K562 (cell line): ENCODE data around the gene ASCC1. TPM values are rescaled to one million over a fixed set of nuclear protein-coding genes. Genes with fewer than 3 reads are reported as not detected.
A peak's percentile ranks its signal among the peaks of the same experiment; 100 is the strongest.

Experiments
- ATAC-seq: fragments of 200-7000 bp; cut with Tn5 transposase; 3 replicates; pipeline ENCODE4 v1.9.1; 2020; ENCODE audit warnings: moderate library complexity
- BruUV-seq: library from RNA; stranded (reverse); fragments of 400-500 nt; replicated peaks from 2 replicates; lab custom pipeline; 2021; lab: Mats Ljungman, UMichigan
- CTCF ChIA-PET: fragments of 300-600 bp; formaldehyde crosslinking; extraction: SDS; loops from one replicate; lab custom pipeline; 2021; ENCODE audit warnings: low intra/inter-chr PET ratio; lab: Yijun Ruan, JAX
- POLR2A ChIA-PET: fragments of 300-600, 350-650 bp; sonication (Branson Sonifier 250); formaldehyde crosslinking; extraction: SDS; loops from one replicate; lab custom pipeline; 2021; ENCODE audit warnings: antibody characterized with exemption, inconsistent platforms; lab: Yijun Ruan, JAX
- DNase-seq, 4 experiments: peaks; one replicate each; pipeline versions ENCODE4 v3.0.0 to v3.0.0-alpha.2; 2011 to 2018; ENCODE audit warnings: low spot score in 3 of 4, mixed read lengths in 3 of 4; ENCODE audit errors: extremely low read depth in 1 of 4
- FAIRE-seq: peaks from 2 replicates; lab custom pipeline; 2011; peaks lifted over from hg19 to GRCh38; lab: Jason Lieb, UNC
- H2AFZ ChIP-seq: 2 replicates; pipeline ENCODE4 v1.6.0; 2011; ENCODE audit warnings: low read depth, low read length, control low read depth, inconsistent platforms
- H3K27ac ChIP-seq: fragments of 200-600 bp; 3 replicates; pipeline ENCODE4 v1.8.0; 2011; ENCODE audit warnings: low read depth, mild to moderate bottlenecking, control low read depth, inconsistent platforms, low read length, moderate library complexity, mixed read lengths; ENCODE audit errors: extremely low read depth
- H3K27me3 ChIP-seq, 2 experiments: fragments of 300-600 bp in 1 of 2; 2 replicates in 1 of 2; 3 replicates in 1 of 2; pipeline versions ENCODE4 v1.6.0 to v1.8.0; 2011; ENCODE audit warnings: inconsistent platforms in 2 of 2, low read length in 2 of 2, mild to moderate bottlenecking in 1 of 2, mixed read lengths in 1 of 2, moderate library complexity in 1 of 2; ENCODE audit not compliant: control insufficient read depth in 2 of 2, insufficient read depth in 2 of 2
- H3K36me3 ChIP-seq: fragments of 300-600 bp; 3 replicates; pipeline ENCODE4 v1.8.0; 2011; ENCODE audit warnings: mild to moderate bottlenecking, low read length, inconsistent platforms; ENCODE audit not compliant: control insufficient read depth, insufficient read depth
- H3K4me1 ChIP-seq, 2 experiments: fragments of 200-600 bp in 1 of 2; replicated peaks in 1 of 2; 2 replicates in 1 of 2; 3 replicates in 1 of 2; pipeline versions ENCODE4 v1.5.1 to v1.8.0; 2011; ENCODE audit warnings: inconsistent platforms in 2 of 2, low read length in 2 of 2, mild to moderate bottlenecking in 1 of 2, mixed read lengths in 1 of 2, moderate library complexity in 1 of 2; ENCODE audit not compliant: control insufficient read depth in 2 of 2, insufficient read depth in 2 of 2
- H3K4me2 ChIP-seq: 2 replicates; pipeline ENCODE4 v1.6.1; 2011; ENCODE audit warnings: low read length, control low read depth, inconsistent platforms, mixed read lengths; ENCODE audit not compliant: insufficient read depth
- H3K4me3 ChIP-seq: fragments of 200-600 bp; sonication (generic), shearing (Covaris generic); 2 replicates; pipeline ENCODE4 v1.5.1; 2016; ENCODE audit warnings: control low read depth, inconsistent platforms
- H3K79me2 ChIP-seq: fragments of 200-600 bp; 3 replicates; pipeline ENCODE4 v1.8.0; 2011; ENCODE audit warnings: low read length, inconsistent platforms; ENCODE audit not compliant: control insufficient read depth, insufficient read depth
- H3K9ac ChIP-seq, 2 experiments: 2 replicates each; pipeline versions ENCODE4 v1.6.0 to v1.6.1; 2011; ENCODE audit warnings: low read depth in 2 of 2, low read length in 2 of 2, control low read depth in 1 of 2, inconsistent platforms in 1 of 2, mild to moderate bottlenecking in 1 of 2, mixed read lengths in 1 of 2; ENCODE audit not compliant: insufficient read depth in 1 of 2
- H3K9me1 ChIP-seq: one replicate; pipeline ENCODE4 v1.6.0; 2011; ENCODE audit warnings: inconsistent platforms, mild to moderate bottlenecking, low read length, moderate library complexity; ENCODE audit not compliant: control insufficient read depth, insufficient read depth
- H3K9me3 ChIP-seq: replicated peaks from 2 replicates; pipeline ENCODE4 v1.5.1; 2011; ENCODE audit warnings: low read depth, low read length, inconsistent platforms; ENCODE audit not compliant: control insufficient read depth, insufficient read depth
- H4K20me1 ChIP-seq: replicated peaks from 2 replicates; pipeline ENCODE4 v1.6.1; 2011; ENCODE audit warnings: low read length, inconsistent platforms, mixed read lengths; ENCODE audit not compliant: control insufficient read depth, insufficient read depth
- ARID1B ChIP-seq: fragments of 450-650 bp; IDR thresholded peaks from 2 replicates; pipeline ENCODE4 v1.6.1; 2016; ENCODE audit warnings: antibody characterized with exemption, mild to moderate bottlenecking, inconsistent platforms
- BCOR ChIP-seq: fragments of 450-650 bp; IDR thresholded peaks from 2 replicates; pipeline ENCODE4 v1.6.1; 2016
- EGR1 ChIP-seq: fragments of 450-650 bp; conservative IDR thresholded peaks from 2 replicates; pipeline ENCODE4 v1.6.1; 2017; ENCODE audit warnings: mild to moderate bottlenecking
- EHMT2 ChIP-seq: fragments of 450-650 bp; IDR thresholded peaks from 2 replicates; pipeline ENCODE4 v1.6.1; 2018; ENCODE audit warnings: antibody characterized with exemption
- EWSR1 ChIP-seq: fragments of 450-650 bp; IDR thresholded peaks from 2 replicates; pipeline ENCODE4 v1.6.1; 2018; ENCODE audit warnings: borderline replicate concordance, mild to moderate bottlenecking, low read depth, moderate library complexity; ENCODE audit not compliant: partially characterized antibody
- MAFG ChIP-seq: fragments of 450-650 bp; conservative IDR thresholded peaks from 2 replicates; pipeline ENCODE4 v1.6.1; 2016; ENCODE audit warnings: missing genetic modification characterization, missing compliant biosample characterization
- MCM7 ChIP-seq, 2 experiments: fragments of 450-650 bp; IDR thresholded peaks; 2 replicates each; pipeline ENCODE4 v1.6.1; 2016 to 2018
- MEIS2 ChIP-seq: fragments of 450-650 bp; IDR thresholded peaks from 2 replicates; pipeline ENCODE4 v1.6.1; 2014; ENCODE audit warnings: mild to moderate bottlenecking; ENCODE audit not compliant: partially characterized antibody
- PATZ1 ChIP-seq: fragments of 250-450 bp; sonication (Bioruptor Pico); IDR thresholded peaks from 2 replicates; pipeline ENCODE4 v1.5.0; 2020; ENCODE audit warnings: mild to moderate bottlenecking, borderline replicate concordance
- ZNF398 ChIP-seq: fragments of 250-450 bp; sonication (Bioruptor Pico); IDR thresholded peaks from 2 replicates; pipeline ENCODE4 v1.8.0; 2021; ENCODE audit warnings: moderate library complexity, mild to moderate bottlenecking, inconsistent platforms
- ZNF445 ChIP-seq: fragments of 250-450 bp; sonication (Bioruptor Pico); IDR thresholded peaks from 2 replicates; pipeline ENCODE4 v1.4.0; 2020; ENCODE audit warnings: low read depth, mild to moderate bottlenecking, moderate library complexity
- ZNF707 ChIP-seq: fragments of 250-450 bp; sonication (Bioruptor Pico); conservative IDR thresholded peaks from 2 replicates; pipeline ENCODE4 v1.8.0; 2022; ENCODE audit warnings: inconsistent platforms, mild to moderate bottlenecking, moderate library complexity
- WGBS: fragments of 100-300 bp; shearing (Covaris generic); methylation state at CpG from one replicate; pipeline ENCODE4 v1.1.6; 2016; ENCODE audit warnings: low coverage, mixed read lengths; ENCODE audit not compliant: insufficient coverage; ENCODE audit errors: missing lambda C conversion rate; 5-methylcytosine and 5-hydroxymethylcytosine counted together
- in situ Hi-C: fragments of 300-500 bp; cut with MboI; formaldehyde crosslinking; loops from 4 replicates; pipeline ENCODE4 v1.15.0; 2018; ENCODE audit warnings: inconsistent platforms, mixed read lengths
- intact Hi-C: fragments of 100-400 bp; cut with micrococcal nuclease; formaldehyde crosslinking; loops from 2 replicates; pipeline ENCODE4 v1.14.2; 2022
- polyA plus RNA-seq, 8 experiments: library from polyadenylated mRNA; depleted of rRNA in 4 of 8; stranded (reverse) in 5 of 8; unstranded in 3 of 8; fragments of >200 nt; fragmentation: Nextera tagmentation in 2 of 8; fragmentation: Illumina TruSeq in 1 of 8; extraction: Ambion mirVana in 2 of 8; extraction: Trizol in 1 of 8; gene quantifications; 2 replicates each; pipeline versions ENCODE4 v1.2.1 to v1.2.3, GENCODE V29; 2011 to 2014; ENCODE audit warnings: inconsistent platforms in 1 of 8, missing spikeins in 1 of 8
- total RNA-seq, 7 experiments: library from RNA; depleted of rRNA in 6 of 7; stranded (reverse); fragments of >200 nt in 6 of 7; fragmentation: Illumina TruSeq in 2 of 7; extraction: Trizol in 2 of 7; gene quantifications; 2 replicates each; pipeline versions ENCODE4 v1.2.1 to v1.2.3, GENCODE V29; 2011 to 2021; ENCODE audit warnings: low replicate concordance in 1 of 7
- TF ChIP-seq, protein P1 (sequence below): sonication (generic); formaldehyde crosslinking; IDR thresholded peaks from 2 replicates; pipeline ENCODE4 v1.8.1; 2023; ENCODE audit warnings: mild to moderate bottlenecking, missing genetic modification reagents
- TF ChIP-seq, protein P2 (sequence below): sonication (generic); formaldehyde crosslinking; IDR thresholded peaks from 2 replicates; pipeline ENCODE4 v1.8.1; 2023; ENCODE audit warnings: mild to moderate bottlenecking, missing genetic modification reagents

Gene ASCC1
- total and polyA plus RNA-seq, 9 of the 15 experiments (the other 6 are each of a cell fraction or from before 2014, with no cell fraction given) = 31.7 to 73.3 (median 52.8) TPM

DNA sequence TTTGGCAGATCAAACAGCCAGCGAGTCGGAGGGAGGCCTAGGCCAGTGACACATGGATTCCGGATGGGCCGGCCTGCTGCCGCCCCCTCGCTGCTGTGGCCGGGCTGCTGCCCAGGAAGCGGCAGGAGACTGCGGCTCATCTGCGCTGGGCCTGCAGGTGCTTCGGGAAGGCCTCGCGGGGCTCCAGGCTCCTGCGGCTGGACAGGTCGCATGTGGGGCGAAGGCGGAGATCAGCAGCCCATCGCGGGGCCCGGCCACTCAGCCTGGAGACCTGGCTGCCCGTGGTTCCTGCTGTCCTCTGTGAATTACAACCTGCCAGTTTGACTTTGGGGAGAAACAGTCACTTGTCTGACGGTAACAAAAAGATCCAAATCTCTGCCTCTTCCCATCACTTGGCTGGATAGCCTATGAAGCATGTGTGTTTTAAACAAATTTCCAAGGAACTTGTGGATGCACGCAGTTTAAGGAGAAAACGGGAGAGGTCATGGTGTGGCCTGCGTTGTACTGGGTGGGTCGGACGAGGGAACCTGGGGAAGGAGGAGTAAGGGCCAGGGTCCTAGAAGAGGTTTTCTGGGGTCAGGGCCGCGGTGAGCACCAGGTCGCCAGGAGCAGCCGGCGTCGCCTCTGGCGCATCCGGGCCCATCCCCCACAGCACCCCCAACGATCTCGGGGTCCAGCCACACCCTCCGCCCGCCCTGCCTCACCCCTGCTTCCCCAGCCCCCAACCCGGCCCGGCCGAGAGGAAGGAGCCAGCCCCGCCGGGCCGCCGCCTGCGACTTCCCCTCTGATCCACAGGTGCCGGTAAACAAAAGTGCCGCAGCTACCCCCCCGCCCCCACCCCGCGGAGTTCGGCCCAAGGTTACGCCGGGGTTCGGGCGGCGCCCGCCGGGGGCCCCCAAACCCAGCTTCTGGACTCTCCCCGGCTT, 129.3 kb downstream of the ASCC1 start:
- ATAC-seq (peak; percentile 28), FAIRE-seq (no peak), DNase-seq (peak in 1 of 4 experiments; percentile 37)
- WGBS = 54% methylated on average over 27 of the region's 61 CpGs
- Histone ChIP-seq H4K20me1 (no peaks in the 10 kb centered on the region), H3K79me2 (no peaks in the 10 kb centered on the region), H3K4me3 (no peak overlapping the region), H3K36me3 (no peaks in the 10 kb centered on the region), H3K9me1 (no peaks in the 10 kb centered on the region), H3K9me3 (no peaks in the 10 kb centered on the region), H3K27ac (no peak overlapping the region), H3K4me1 (peaks cover 0 to 28% of the 10 kb centered on the region in 2 experiments; a peak in 2 of 5 replicates), H3K9ac (no peak overlapping the region), H3K27me3 (no peaks in the 10 kb centered on the region), H3K4me2 (no peak overlapping the region), H2AFZ (peak overlapping the region; percentile 30; the same call in 1 of the 2 replicates)
- BruUV-seq = no TSS peak
- POLR2A ChIA-PET = interaction anchor here (1.0 to 1.9 kb wide), 3 partner anchors 7 to 235 kb away, joined by 3 to 7 read pairs (median 4); no protein-coding TSS in a partner anchor
- CTCF ChIA-PET = no interaction called here
- in situ Hi-C loops = no loop called here
- intact Hi-C loops = no loop called here
- TF ChIP-seq MEIS2 = peak; percentile 9
- no peak for TF ChIP-seq BCOR
- TF ChIP-seq EWSR1 = no peak
- TF ChIP-seq EGR1 = peak; percentile 83
- no peak for TF ChIP-seq ZNF707 (CRISPR knock-in tag)
- TF ChIP-seq, protein P1, sequence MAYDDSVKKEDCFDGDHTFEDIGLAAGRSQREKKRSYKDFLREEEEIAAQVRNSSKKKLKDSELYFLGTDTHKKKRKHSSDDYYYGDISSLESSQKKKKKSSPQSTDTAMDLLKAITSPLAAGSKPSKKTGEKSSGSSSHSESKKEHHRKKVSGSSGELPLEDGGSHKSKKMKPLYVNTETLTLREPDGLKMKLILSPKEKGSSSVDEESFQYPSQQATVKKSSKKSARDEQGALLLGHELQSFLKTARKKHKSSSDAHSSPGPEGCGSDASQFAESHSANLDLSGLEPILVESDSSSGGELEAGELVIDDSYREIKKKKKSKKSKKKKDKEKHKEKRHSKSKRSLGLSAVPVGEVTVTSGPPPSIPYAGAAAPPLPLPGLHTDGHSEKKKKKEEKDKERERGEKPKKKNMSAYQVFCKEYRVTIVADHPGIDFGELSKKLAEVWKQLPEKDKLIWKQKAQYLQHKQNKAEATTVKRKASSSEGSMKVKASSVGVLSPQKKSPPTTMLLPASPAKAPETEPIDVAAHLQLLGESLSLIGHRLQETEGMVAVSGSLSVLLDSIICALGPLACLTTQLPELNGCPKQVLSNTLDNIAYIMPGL = no peak
- no peak for TF ChIP-seq MAFG (tag)
- TF ChIP-seq, protein P2, sequence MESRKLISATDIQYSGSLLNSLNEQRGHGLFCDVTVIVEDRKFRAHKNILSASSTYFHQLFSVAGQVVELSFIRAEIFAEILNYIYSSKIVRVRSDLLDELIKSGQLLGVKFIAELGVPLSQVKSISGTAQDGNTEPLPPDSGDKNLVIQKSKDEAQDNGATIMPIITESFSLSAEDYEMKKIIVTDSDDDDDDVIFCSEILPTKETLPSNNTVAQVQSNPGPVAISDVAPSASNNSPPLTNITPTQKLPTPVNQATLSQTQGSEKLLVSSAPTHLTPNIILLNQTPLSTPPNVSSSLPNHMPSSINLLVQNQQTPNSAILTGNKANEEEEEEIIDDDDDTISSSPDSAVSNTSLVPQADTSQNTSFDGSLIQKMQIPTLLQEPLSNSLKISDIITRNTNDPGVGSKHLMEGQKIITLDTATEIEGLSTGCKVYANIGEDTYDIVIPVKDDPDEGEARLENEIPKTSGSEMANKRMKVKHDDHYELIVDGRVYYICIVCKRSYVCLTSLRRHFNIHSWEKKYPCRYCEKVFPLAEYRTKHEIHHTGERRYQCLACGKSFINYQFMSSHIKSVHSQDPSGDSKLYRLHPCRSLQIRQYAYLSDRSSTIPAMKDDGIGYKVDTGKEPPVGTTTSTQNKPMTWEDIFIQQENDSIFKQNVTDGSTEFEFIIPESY = peak; percentile 76; the same call in 1 of the 2 replicates
- no peak for TF ChIP-seq ARID1B
- TF ChIP-seq MCM7 (IDR thresholded peaks at IDR 0.05) = no peak
- no peak for TF ChIP-seq PATZ1 (CRISPR knock-in tag)
- TF ChIP-seq ZNF398 (CRISPR knock-in tag) = no peak
- no peak for TF ChIP-seq EHMT2
- TF ChIP-seq ZNF445 (CRISPR knock-in tag) = no peak
